Smooth muscle cell (in vitro differentiated cells): ENCODE data around the gene SLITRK1. TPM values are rescaled to one million over a fixed set of nuclear protein-coding genes. Genes with fewer than 3 reads are reported as not detected.

ENCODE experiments used
- DNase-seq: peaks from one replicate; lab custom pipeline; 2025; ENCODE audit not compliant: unreplicated experiment; lab: John Stamatoyannopoulos, UW
- H2AFZ ChIP-seq: fragments of 200-600 bp; sonication (generic); 2 replicates; pipeline ENCODE4 v1.6.0; 2016; ENCODE audit warnings: antibody characterized with exemption, low read depth, mild to moderate bottlenecking
- H3F3A ChIP-seq: fragments of 200-600 bp; sonication (generic); 2 replicates; pipeline ENCODE4 v1.6.0; 2017; ENCODE audit warnings: antibody characterized with exemption, low read depth
- H3K27ac ChIP-seq: fragments of 200-600 bp; sonication (generic); 2 replicates; pipeline ENCODE4 v1.5.1; 2016; ENCODE audit warnings: low read depth, mild to moderate bottlenecking
- H3K27me3 ChIP-seq: fragments of 200-600 bp; sonication (generic); 2 replicates; pipeline ENCODE4 v1.6.1; 2016; ENCODE audit warnings: low read depth, mild to moderate bottlenecking
- H3K36me3 ChIP-seq: fragments of 200-600 bp; sonication (generic); 2 replicates; pipeline ENCODE4 v1.5.1; 2016; ENCODE audit warnings: low read depth
- H3K4me1 ChIP-seq: fragments of 200-600 bp; sonication (generic); 2 replicates; pipeline ENCODE4 v1.5.1; 2016; ENCODE audit warnings: low read depth
- H3K4me2 ChIP-seq: fragments of 200-600 bp; sonication (generic); 2 replicates; pipeline ENCODE4 v1.6.0; 2016; ENCODE audit warnings: mild to moderate bottlenecking
- H3K4me3 ChIP-seq: fragments of 200-600 bp; sonication (generic); 2 replicates; pipeline ENCODE4 v1.5.1; 2016; ENCODE audit warnings: mild to moderate bottlenecking
- H3K79me2 ChIP-seq: fragments of 200-600 bp; sonication (generic); 2 replicates; pipeline ENCODE4 v1.6.0; 2016; ENCODE audit warnings: low read depth, mild to moderate bottlenecking
- H3K9ac ChIP-seq: fragments of 200-600 bp; sonication (generic); 2 replicates; pipeline ENCODE4 v1.6.0; 2016; ENCODE audit warnings: low read depth
- H3K9me3 ChIP-seq: fragments of 200-600 bp; sonication (generic); replicated peaks from 2 replicates; pipeline ENCODE4 v1.5.1; 2016; ENCODE audit warnings: low read depth
- H4K20me1 ChIP-seq: fragments of 200-600 bp; sonication (generic); 2 replicates; pipeline ENCODE4 v1.6.0; 2016; ENCODE audit warnings: low read depth
- CTCF ChIP-seq: fragments of 200-600 bp; sonication (generic); IDR thresholded peaks from 2 replicates; pipeline ENCODE4 v1.5.1; 2017; ENCODE audit warnings: borderline replicate concordance, mild to moderate bottlenecking, antibody characterized with exemption; ENCODE audit not compliant: insufficient read depth, poor library complexity, severe bottlenecking
- WGBS: methylation state at CpG from one replicate; pipeline ENCODE4 v1.1.7; 2016; ENCODE audit warnings: low lambda C conversion rate; 5-methylcytosine and 5-hydroxymethylcytosine counted together
- polyA plus RNA-seq: library from polyadenylated mRNA; unstranded; fragments of >200 nt; fragmentation: Nextera tagmentation; extraction: Ambion mirVana; gene quantifications from 2 replicates; pipeline ENCODE4 v1.2.1, GENCODE V29; 2016
- total RNA-seq: library from RNA; depleted of rRNA; stranded (reverse); fragments of >200 nt; gene quantifications from 2 replicates; pipeline ENCODE4 v1.2.3, GENCODE V29; 2014

SLITRK1 gene
- total and polyA plus RNA-seq, 2 experiments from 2014 or later: not detected

GRCh38 chr13:83853771-83854170 lies 28.5 kb downstream of the SLITRK1 start:
- Histone ChIP-seq H3K4me1 (no peaks in the 10 kb centered on the region), H3K79me2 (no peaks in the 10 kb centered on the region), H2AFZ (no peak overlapping the region), H3K4me2 (no peak overlapping the region), H3K9me3 (no peaks in the 10 kb centered on the region), H4K20me1 (no peaks in the 10 kb centered on the region), H3K36me3 (no peaks in the 10 kb centered on the region), H3F3A (no peaks in the 10 kb centered on the region), H3K27me3 (no peaks in the 10 kb centered on the region), H3K9ac (no peak overlapping the region), H3K4me3 (no peak overlapping the region), H3K27ac (no peak overlapping the region)
- TF ChIP-seq CTCF: no peak
- no peak for DNase-seq
- WGBS: 65% methylated on average over 3 of the region's 3 CpGs

GRCh38 chr13:83845106-83845505 lies 37.2 kb downstream of the SLITRK1 start:
- no peak for TF ChIP-seq CTCF
- H3K4me1 ChIP-seq: no peaks in the 10 kb centered on the region
- WGBS: 85% methylated on average over 2 of the region's 2 CpGs
- H3K36me3 ChIP-seq: no peaks in the 10 kb centered on the region
- no peaks in the 10 kb centered on the region for H3K79me2 ChIP-seq
- no peak overlapping the region for H2AFZ ChIP-seq
- H3K9ac ChIP-seq: no peak overlapping the region
- H3F3A ChIP-seq: no peaks in the 10 kb centered on the region
- no peaks in the 10 kb centered on the region for H4K20me1 ChIP-seq
- H3K4me2 ChIP-seq: no peak overlapping the region
- DNase-seq: no peak
- H3K9me3 ChIP-seq: no peaks in the 10 kb centered on the region
- H3K27ac ChIP-seq: no peak overlapping the region
- H3K27me3 ChIP-seq: no peaks in the 10 kb centered on the region
- no peak overlapping the region for H3K4me3 ChIP-seq

GRCh38 chr13:83839146-83839545 lies 43.1 kb downstream of the SLITRK1 start:
- DNase-seq: no peak
- no peak for TF ChIP-seq CTCF
- no peaks in the 10 kb centered on the region for H3K9me3 ChIP-seq
- H3F3A ChIP-seq: no peaks in the 10 kb centered on the region
- no peak overlapping the region for H3K4me2 ChIP-seq
- H3K27ac ChIP-seq: no peak overlapping the region
- H3K4me1 ChIP-seq: peaks cover 8% of the 10 kb centered on the region
- no peaks in the 10 kb centered on the region for H3K79me2 ChIP-seq
- no peaks in the 10 kb centered on the region for H3K27me3 ChIP-seq
- H3K36me3 ChIP-seq: no peaks in the 10 kb centered on the region
- no peak overlapping the region for H3K4me3 ChIP-seq
- WGBS: 13% methylated on average over 3 of the region's 3 CpGs
- H2AFZ ChIP-seq: no peak overlapping the region
- no peak overlapping the region for H3K9ac ChIP-seq
- no peaks in the 10 kb centered on the region for H4K20me1 ChIP-seq

- no peak overlapping the region for H3K27ac ChIP-seq
- H4K20me1 ChIP-seq: no peaks in the 10 kb centered on the region
- no peak overlapping the region for H3K4me3 ChIP-seq
- no peak overlapping the region for H3K9ac ChIP-seq
- no peaks in the 10 kb centered on the region for H3K36me3 ChIP-seq
- no peaks in the 10 kb centered on the region for H3F3A ChIP-seq
- no peak for TF ChIP-seq CTCF
- no peaks in the 10 kb centered on the region for H3K4me1 ChIP-seq
- H3K27me3 ChIP-seq: no peaks in the 10 kb centered on the region
- WGBS: 73% methylated on average over 3 of the region's 3 CpGs
- H3K4me2 ChIP-seq: no peak overlapping the region
- no peaks in the 10 kb centered on the region for H3K9me3 ChIP-seq
- DNase-seq: no peak
- H3K79me2 ChIP-seq: no peaks in the 10 kb centered on the region
- no peak overlapping the region for H2AFZ ChIP-seq
Observed at GRCh38 chr13:83831796-83832195, 50.5 kb downstream of the SLITRK1 start.
